Measurements from ENCODE around the gene CYSRT1.
A peak's percentile ranks its signal among the peaks of the same experiment; 100 is the strongest.

Gene CYSRT1

DNA sequence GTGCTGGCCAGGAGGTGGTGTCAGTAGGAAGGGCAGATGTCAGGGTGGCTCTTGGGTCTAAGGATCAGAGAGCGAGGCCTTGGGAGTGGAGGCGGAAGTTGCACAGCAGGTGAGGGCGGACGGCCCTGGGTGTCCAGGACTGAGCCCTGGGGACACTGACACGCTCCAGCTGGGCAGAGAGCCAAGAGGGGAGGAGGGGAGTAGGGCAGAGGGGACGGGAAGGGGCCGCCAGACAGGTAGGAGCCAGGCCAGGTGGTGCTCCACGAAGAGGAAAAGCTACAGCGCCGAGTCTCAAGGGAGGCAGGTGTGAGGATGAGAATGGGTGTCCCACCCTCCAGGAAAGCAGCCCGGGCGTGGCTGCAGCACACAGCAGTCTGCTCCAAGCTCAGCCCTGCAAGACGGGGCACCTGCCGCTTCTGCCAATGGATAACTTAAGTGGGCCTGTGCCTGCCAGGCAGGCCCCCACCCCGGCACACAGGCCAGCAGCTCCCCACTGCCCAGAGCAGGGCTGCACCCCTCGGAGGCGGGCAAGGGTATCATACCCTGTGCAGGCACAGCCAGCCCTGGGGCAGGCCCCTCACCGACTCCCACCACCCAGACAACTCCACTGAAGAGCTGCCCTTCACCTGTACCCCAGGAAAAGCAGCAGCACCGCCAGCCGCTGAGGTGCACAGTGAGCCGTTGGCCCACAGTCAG, 29.3 kb upstream of the CYSRT1 start:
- Mint-ChIP-seq H3K4me1 (ENCODE audit: low read depth) (peaks cover 2% of the 10 kb centered on the region), H3K27ac (no peak overlapping the region), H3K36me3 (ENCODE audit: low read depth) (peaks cover 6% of the 10 kb centered on the region), H3K4me3 (no peak overlapping the region), H3K27me3 (ENCODE audit: low read depth) (no peaks in the 10 kb centered on the region), H3K9me3 (no peaks in the 10 kb centered on the region)

GRCh38 chr9:137198051-137198901, 26.7 kb upstream of the CYSRT1 start:
- Mint-ChIP-seq H3K4me1 (ENCODE audit: low read depth) (peaks cover 9% of the 10 kb centered on the region), H3K27me3 (ENCODE audit: low read depth) (no peaks in the 10 kb centered on the region), H3K36me3 (ENCODE audit: low read depth) (no peaks in the 10 kb centered on the region), H3K9me3 (no peaks in the 10 kb centered on the region), H3K4me3 (peak overlapping the region; percentile 34), H3K27ac (no peak overlapping the region)

GRCh38 chr9:137198902-137199283, 26.1 kb upstream of the CYSRT1 start:
- no peak overlapping the region for H3K4me3 Mint-ChIP-seq
- H3K36me3 Mint-ChIP-seq (ENCODE audit: low read depth): no peaks in the 10 kb centered on the region
- H3K4me1 Mint-ChIP-seq (ENCODE audit: low read depth): peaks cover 9% of the 10 kb centered on the region
- no peak overlapping the region for H3K27ac Mint-ChIP-seq
- no peaks in the 10 kb centered on the region for H3K9me3 Mint-ChIP-seq
- no peaks in the 10 kb centered on the region for H3K27me3 Mint-ChIP-seq (ENCODE audit: low read depth)

- H3K4me1 Mint-ChIP-seq (ENCODE audit: low read depth): peaks cover 14% of the 10 kb centered on the region
- H3K27ac Mint-ChIP-seq: peak overlapping the region; percentile 59
- peak overlapping the region; percentile 79 for H3K4me3 Mint-ChIP-seq
- no peaks in the 10 kb centered on the region for H3K9me3 Mint-ChIP-seq
- H3K27me3 Mint-ChIP-seq (ENCODE audit: low read depth): no peaks in the 10 kb centered on the region
- H3K36me3 Mint-ChIP-seq (ENCODE audit: low read depth): no peaks in the 10 kb centered on the region
Measured at GRCh38 chr9:137199411-137200121, 25.4 kb upstream of the CYSRT1 start.

DNA sequence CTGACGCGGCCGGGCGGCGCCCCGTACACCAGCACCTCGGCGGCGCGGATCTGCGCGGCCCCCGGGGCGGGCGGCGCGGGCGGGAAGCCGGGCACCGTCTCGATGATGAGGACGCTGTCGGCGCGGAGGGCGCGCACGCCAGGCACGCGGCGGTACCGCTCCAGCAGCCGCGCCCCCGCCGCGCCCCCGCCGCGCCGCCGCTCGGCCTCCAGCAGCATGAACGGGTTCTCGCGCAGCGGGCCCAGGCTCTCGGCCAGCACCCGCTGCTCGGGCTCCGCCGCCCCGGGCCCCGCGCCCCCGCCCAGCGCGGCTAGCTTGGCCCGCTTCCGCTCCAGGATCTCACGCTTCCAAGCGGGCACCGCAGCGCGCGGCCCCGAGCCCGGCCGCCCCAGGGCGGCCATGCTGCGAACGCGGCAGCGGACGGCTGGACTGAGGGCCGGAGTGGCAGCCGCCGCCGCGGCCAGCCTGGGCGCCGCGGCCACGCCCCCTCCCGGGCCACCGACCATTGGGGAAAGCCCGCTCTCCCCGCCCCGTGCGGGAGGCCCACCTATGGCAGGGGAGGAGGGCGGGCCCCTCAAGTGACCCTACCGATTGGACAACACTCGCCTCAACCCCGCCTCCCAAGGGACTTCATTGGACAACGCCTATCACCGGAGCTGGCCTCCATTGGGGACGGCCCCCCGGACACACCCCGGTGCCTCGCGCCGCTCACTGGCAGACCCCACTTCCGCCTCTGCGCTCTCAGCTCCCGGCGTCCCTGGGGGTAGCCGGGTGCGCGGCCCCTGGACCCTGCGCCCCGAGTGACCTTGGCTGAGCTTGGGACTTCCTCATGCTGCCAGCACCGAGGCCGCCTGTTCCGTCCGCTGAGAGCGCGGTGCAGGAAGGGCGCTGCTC, 24.4 kb upstream of the CYSRT1 start, which contains the start of gene TPRN:
Gene TPRN, minus strand, starts transcription at position 431 of the 894 bp plus-strand sequence. Its CDS starts 30 bp downstream, at position 401.
- Mint-ChIP-seq H3K27me3 (ENCODE audit: low read depth) (no peaks in the 10 kb centered on the region), H3K27ac (peak within 1 kb of the TSS; percentile 70), H3K9me3 (no peaks in the 10 kb centered on the region), H3K4me3 (peak within 1 kb of the TSS; percentile 79), H3K4me1 (ENCODE audit: low read depth) (peaks cover 17% of the 10 kb centered on the region), H3K36me3 (ENCODE audit: low read depth) (no peaks in the 10 kb centered on the region)

GRCh38 chr9:137201205-137201868, 23.6 kb upstream of the CYSRT1 start:
- no peaks in the 10 kb centered on the region for H3K9me3 Mint-ChIP-seq
- peak overlapping the region; percentile 70 for H3K27ac Mint-ChIP-seq
- H3K4me1 Mint-ChIP-seq (ENCODE audit: low read depth): peaks cover 20% of the 10 kb centered on the region
- no peaks in the 10 kb centered on the region for H3K36me3 Mint-ChIP-seq (ENCODE audit: low read depth)
- peak overlapping the region; percentile 79 for H3K4me3 Mint-ChIP-seq
- no peaks in the 10 kb centered on the region for H3K27me3 Mint-ChIP-seq (ENCODE audit: low read depth)

GRCh38 chr9:137202966-137203365, 22.0 kb upstream of the CYSRT1 start:
- Mint-ChIP-seq H3K4me1 (ENCODE audit: low read depth) (peaks cover 33% of the 10 kb centered on the region), H3K36me3 (ENCODE audit: low read depth) (peaks cover 13% of the 10 kb centered on the region), H3K4me3 (no peak overlapping the region), H3K27me3 (ENCODE audit: low read depth) (no peaks in the 10 kb centered on the region), H3K27ac (no peak overlapping the region), H3K9me3 (no peaks in the 10 kb centered on the region)

DNA sequence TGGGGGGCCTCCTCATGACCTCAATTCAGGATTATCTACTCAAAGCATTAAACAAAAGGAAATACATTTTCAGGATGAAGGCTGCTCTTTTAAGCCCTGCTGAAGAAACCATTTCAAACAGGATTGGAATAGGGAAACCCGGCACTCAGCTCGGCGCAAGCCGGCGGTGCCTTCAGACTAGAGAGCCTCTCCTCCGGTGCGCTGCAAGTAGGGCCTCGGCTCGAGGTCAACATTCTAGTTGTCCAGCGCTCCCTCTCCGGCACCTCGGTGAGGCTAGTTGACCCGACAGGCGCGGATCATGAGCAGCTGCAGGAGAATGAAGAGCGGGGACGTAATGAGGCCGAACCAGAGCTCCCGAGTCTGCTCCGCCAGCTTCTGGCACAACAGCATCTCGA, 20.2 kb upstream of the CYSRT1 start:
- no peaks in the 10 kb centered on the region for H3K9me3 Mint-ChIP-seq
- peak overlapping the region; percentile 94 for H3K4me3 Mint-ChIP-seq
- peaks cover 20% of the 10 kb centered on the region for H3K36me3 Mint-ChIP-seq (ENCODE audit: low read depth)
- no peaks in the 10 kb centered on the region for H3K27me3 Mint-ChIP-seq (ENCODE audit: low read depth)
- peak overlapping the region; percentile 93 for H3K27ac Mint-ChIP-seq
- peaks cover 31% of the 10 kb centered on the region for H3K4me1 Mint-ChIP-seq (ENCODE audit: low read depth)

DNA sequence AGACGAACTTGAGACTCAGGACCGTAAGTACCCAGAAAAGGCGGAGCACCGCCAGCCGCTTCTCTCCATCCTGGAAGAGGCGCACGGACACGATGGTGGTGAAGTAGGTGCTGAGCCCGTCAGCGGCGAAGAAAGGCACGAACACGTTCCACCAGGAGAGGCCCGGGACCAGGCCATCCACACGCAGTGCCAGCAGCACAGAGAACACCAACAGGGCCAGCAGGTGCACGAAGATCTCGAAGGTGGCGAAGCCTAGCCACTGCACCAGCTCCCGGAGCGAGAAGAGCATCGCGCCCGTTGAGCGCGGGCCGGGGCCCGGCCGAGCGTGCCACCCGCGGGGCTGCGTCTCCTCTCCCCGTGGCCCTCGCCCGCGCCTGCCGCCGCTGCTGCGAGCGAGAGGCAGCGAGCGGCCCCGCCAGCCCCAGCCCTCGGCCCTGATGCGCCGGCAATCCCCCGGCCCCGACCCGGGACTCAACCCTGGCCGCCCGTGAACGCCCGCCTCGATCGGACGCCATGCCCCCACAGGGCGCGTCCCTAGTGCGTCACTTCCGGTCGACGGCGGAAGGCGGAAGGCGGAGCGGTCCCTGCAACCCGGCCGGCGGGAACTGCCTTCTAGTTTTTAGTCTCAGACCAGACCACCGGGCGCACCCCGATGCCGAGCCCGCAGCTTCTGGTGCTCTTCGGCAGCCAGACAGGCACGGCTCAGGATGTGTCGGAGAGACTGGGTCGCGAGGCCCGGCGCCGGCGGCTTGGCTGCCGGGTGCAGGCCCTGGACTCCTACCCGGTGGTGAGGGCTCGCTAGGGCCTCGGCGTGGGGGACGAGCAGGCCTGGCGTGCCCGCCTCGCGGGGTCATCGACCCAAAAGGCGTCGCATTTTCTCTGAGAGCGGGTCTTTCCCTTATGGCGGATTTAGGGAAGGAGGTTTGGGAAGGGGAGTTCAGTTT, 19.6 kb upstream of the CYSRT1 start, which contains the start of the genes NDOR1 and TMEM203:
Gene NDOR1, plus strand, starts transcription at position 575 of the 944 bp plus-strand sequence. Its CDS starts 78 bp downstream, at position 653.
Gene TMEM203, minus strand, starts transcription at position 523 of the 944 bp plus-strand sequence. Its CDS starts 234 bp downstream, at position 289.
- Mint-ChIP-seq H3K4me3 (peak within 1 kb of the TSS; percentile 94), H3K27me3 (ENCODE audit: low read depth) (no peaks in the 10 kb centered on the region), H3K27ac (peak within 1 kb of the TSS; percentile 93), H3K9me3 (no peaks in the 10 kb centered on the region), H3K36me3 (ENCODE audit: low read depth) (peaks cover 20% of the 10 kb centered on the region), H3K4me1 (ENCODE audit: low read depth) (peaks cover 31% of the 10 kb centered on the region)

- Mint-ChIP-seq H3K36me3 (ENCODE audit: low read depth) (peaks cover 20% of the 10 kb centered on the region), H3K27ac (peak overlapping the region; percentile 93), H3K9me3 (no peaks in the 10 kb centered on the region), H3K27me3 (ENCODE audit: low read depth) (no peaks in the 10 kb centered on the region), H3K4me3 (peak overlapping the region; percentile 94), H3K4me1 (ENCODE audit: low read depth) (peaks cover 29% of the 10 kb centered on the region)
Measured at GRCh38 chr9:137206602-137207001, 18.4 kb upstream of the CYSRT1 start.

- H3K27me3 Mint-ChIP-seq (ENCODE audit: low read depth): no peaks in the 10 kb centered on the region
- H3K9me3 Mint-ChIP-seq: no peaks in the 10 kb centered on the region
- peaks cover 18% of the 10 kb centered on the region for H3K36me3 Mint-ChIP-seq (ENCODE audit: low read depth)
- no peak overlapping the region for H3K27ac Mint-ChIP-seq
- no peak overlapping the region for H3K4me3 Mint-ChIP-seq
- H3K4me1 Mint-ChIP-seq (ENCODE audit: low read depth): peaks cover 11% of the 10 kb centered on the region
Measured at GRCh38 chr9:137211532-137211931, 13.4 kb upstream of the CYSRT1 start.

DNA sequence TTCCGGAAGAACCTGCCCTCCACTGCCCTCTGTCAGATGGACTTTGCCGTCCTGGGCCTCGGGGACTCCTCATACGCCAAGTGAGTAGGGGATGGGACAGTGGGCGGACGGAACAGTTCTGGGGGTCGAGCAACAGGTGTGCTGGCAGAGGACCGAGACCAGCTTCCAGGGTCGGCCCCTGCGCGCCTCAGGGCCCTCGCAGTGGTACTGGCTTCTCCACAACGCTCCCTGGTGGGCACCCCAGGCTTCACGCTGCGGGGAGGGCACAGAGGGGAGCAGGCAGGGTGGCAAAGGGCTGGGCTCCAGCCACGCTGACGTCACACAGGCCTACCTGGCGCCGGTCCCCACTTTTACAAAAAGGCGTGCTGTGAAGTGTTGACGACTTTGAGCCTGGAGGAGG, 12.5 kb upstream of the CYSRT1 start:
- H3K9me3 Mint-ChIP-seq: no peaks in the 10 kb centered on the region

More for the DNA sequence above, 12.5 kb upstream of the CYSRT1 start:
- Mint-ChIP-seq H3K4me3 (no peak overlapping the region), H3K4me1 (ENCODE audit: low read depth) (peaks cover 1% of the 10 kb centered on the region), H3K27me3 (ENCODE audit: low read depth) (no peaks in the 10 kb centered on the region), H3K36me3 (ENCODE audit: low read depth) (peaks cover 8% of the 10 kb centered on the region), H3K27ac (no peak overlapping the region)

Measured in T-helper 1 cell treated with Interleukin-12 subunit alpha and Interleukin-12 subunit beta and Interleukin-4 antibody, amounts not matched to agents 30 μg/mL and 1 μg/mL, for 36 hours (primary cell).